Body of pancreas (tissue), 4 donors: ENCODE measurements around the gene OTUB1.

Source experiments
- CTCF ChIP-seq, 7 experiments: fragments of 450-650 bp in 4 of 7; fragments of 200-600 bp in 3 of 7; sonication (generic) in 3 of 7; IDR thresholded peaks; one replicate each; pipeline ENCODE4 v1.5.1; 2016 to 2019; ENCODE audit warnings: antibody characterized with exemption in 7 of 7
- POLR2A ChIP-seq, 3 donors: fragments of 450-650 bp; IDR thresholded peaks; one replicate each; pipeline ENCODE4 v1.6.1; 2016; ENCODE audit warnings: antibody characterized with exemption in 3 of 3, mild to moderate bottlenecking in 2 of 3

GRCh38 chr11:64042301-64042700, 56.1 kb downstream of the OTUB1 start:
- TF ChIP-seq POLR2A (IDR thresholded peaks at IDR 0.05) = no peak
- TF ChIP-seq CTCF (IDR thresholded peaks at IDR 0.05) = no peak
